CD8-positive, alpha-beta memory T cell (primary cell): ENCODE data around the gene C16orf87. TPM values are rescaled to one million over a fixed set of nuclear protein-coding genes. Genes with fewer than 3 reads are reported as not detected.

Experiments
- CTCF ChIA-PET: fragments of 350-600 bp; sonication (Branson Sonifier 250); formaldehyde crosslinking; loops from one replicate; lab custom pipeline; 2021; ENCODE audit warnings: antibody characterized with exemption; lab: Charles Lee
- POLR2A ChIA-PET: fragments of 350-600 bp; sonication (Branson Sonifier 250); formaldehyde crosslinking; loops from one replicate; lab custom pipeline; 2021; ENCODE audit warnings: antibody characterized with exemption; lab: Charles Lee
- DNase-seq, 5 donors: peaks; one replicate each; pipeline versions ENCODE4 v3.0.0 to v3.0.0-alpha.2; 2020 to 2022; ENCODE audit warnings: mixed read lengths in 1 of 5
- H3K27ac ChIP-seq: one replicate; pipeline ENCODE4 v1.7.0; 2013; ENCODE audit warnings: low read depth, mild to moderate bottlenecking, low read length, moderate library complexity
- H3K27me3 ChIP-seq: 2 replicates; pipeline ENCODE4 v1.7.0; 2013; ENCODE audit warnings: low read length, mild to moderate bottlenecking; ENCODE audit not compliant: insufficient read depth, poor library complexity, severe bottlenecking
- H3K36me3 ChIP-seq: 2 replicates; pipeline ENCODE4 v1.7.0; 2013; ENCODE audit warnings: mild to moderate bottlenecking, low read length, moderate library complexity; ENCODE audit not compliant: insufficient read depth
- H3K4me1 ChIP-seq: 2 replicates; pipeline ENCODE4 v1.7.0; 2013; ENCODE audit warnings: mild to moderate bottlenecking, low read length, moderate library complexity; ENCODE audit not compliant: insufficient read depth
- H3K4me3 ChIP-seq: 2 replicates; pipeline ENCODE4 v1.7.0; 2013; ENCODE audit warnings: mild to moderate bottlenecking, low read length
- H3K9me3 ChIP-seq: 2 replicates; pipeline ENCODE4 v1.7.0; 2013; ENCODE audit warnings: mild to moderate bottlenecking, low read length
- H3K27ac Mint-ChIP-seq, 8 donors: one replicate each; pipeline ENCODE4 v1.8.0; 2020 to 2021; ENCODE audit warnings: mixed read lengths in 8 of 8, mild to moderate bottlenecking in 6 of 8, inconsistent platforms in 3 of 8, moderate library complexity in 3 of 8
- H3K27me3 Mint-ChIP-seq, 2 donors: one replicate each; pipeline ENCODE4 v1.8.0; 2020 to 2021; ENCODE audit warnings: mixed read lengths in 2 of 2, mild to moderate bottlenecking in 1 of 2, moderate library complexity in 1 of 2
- H3K36me3 Mint-ChIP-seq, 3 donors: one replicate each; pipeline ENCODE4 v1.8.0; 2020 to 2021; ENCODE audit warnings: mixed read lengths in 3 of 3, inconsistent platforms in 1 of 3, mild to moderate bottlenecking in 1 of 3
- H3K4me1 Mint-ChIP-seq, 3 donors: one replicate each; pipeline ENCODE4 v1.8.0; 2020 to 2021; ENCODE audit warnings: mixed read lengths in 3 of 3, inconsistent platforms in 1 of 3, mild to moderate bottlenecking in 1 of 3
- H3K4me3 Mint-ChIP-seq, 7 donors: one replicate each; pipeline ENCODE4 v1.8.0; 2020 to 2021; ENCODE audit warnings: mixed read lengths in 7 of 7, mild to moderate bottlenecking in 6 of 7, moderate library complexity in 4 of 7, inconsistent platforms in 2 of 7
- H3K9me3 Mint-ChIP-seq, 5 donors: one replicate each; pipeline ENCODE4 v1.8.0; 2020 to 2022; ENCODE audit warnings: mixed read lengths in 5 of 5, mild to moderate bottlenecking in 3 of 5, moderate library complexity in 2 of 5, inconsistent platforms in 1 of 5
- polyA plus RNA-seq: library from polyadenylated mRNA; unstranded; fragments of 300-500 nt; fragmentation: Illumina TruSeq; gene quantifications from one replicate; pipeline ENCODE4 v1.2.3, GENCODE V29; 2021
- total RNA-seq, 2 experiments: library from RNA; stranded (reverse); gene quantifications; one replicate each; pipeline ENCODE4 v1.2.3, GENCODE V29; 2021

The C16orf87 gene
- total and polyA plus RNA-seq, 3 experiments from 2014 or later = 9.1 to 22.8 (median 22.6) TPM

DNA sequence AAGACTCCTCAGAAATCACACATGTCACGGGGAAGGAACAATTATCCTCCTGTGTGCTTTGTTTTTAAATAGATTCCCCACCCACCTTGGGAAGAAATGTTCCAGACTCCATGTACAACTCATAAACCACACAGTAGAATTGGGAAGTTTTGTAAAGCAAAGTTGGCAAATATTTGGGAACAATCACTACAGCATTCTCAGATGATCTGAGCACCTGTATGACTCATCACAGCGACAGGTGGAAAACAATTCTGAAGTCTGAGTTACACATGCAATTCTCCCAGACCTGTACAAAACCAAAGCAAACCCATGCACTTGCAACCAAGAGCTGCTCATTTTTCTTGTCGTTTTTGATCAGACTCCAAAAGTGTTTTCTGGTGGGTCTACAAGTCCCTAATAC lies 68.4 kb downstream of the C16orf87 start:
- no peaks in the 10 kb centered on the region for H3K27me3 ChIP-seq
- no peak overlapping the region for H3K4me3 ChIP-seq
- no peaks in the 10 kb centered on the region for H3K9me3 Mint-ChIP-seq
- DNase-seq = no peak
- no peaks in the 10 kb centered on the region for H3K36me3 ChIP-seq
- CTCF ChIA-PET = no interaction called here
- H3K4me1 ChIP-seq = no peaks in the 10 kb centered on the region
- no peaks in the 10 kb centered on the region for H3K9me3 ChIP-seq
- H3K27ac Mint-ChIP-seq = peak overlapping the region in 1 of 8 donors; percentile 7
- no peaks in the 10 kb centered on the region for H3K4me1 Mint-ChIP-seq
- peaks cover 5 to 12% of the 10 kb centered on the region in 2 donors for H3K27me3 Mint-ChIP-seq
- H3K4me3 Mint-ChIP-seq = no peak overlapping the region
- H3K36me3 Mint-ChIP-seq = no peaks in the 10 kb centered on the region
- POLR2A ChIA-PET = no interaction called here
- no peak overlapping the region for H3K27ac ChIP-seq

DNA sequence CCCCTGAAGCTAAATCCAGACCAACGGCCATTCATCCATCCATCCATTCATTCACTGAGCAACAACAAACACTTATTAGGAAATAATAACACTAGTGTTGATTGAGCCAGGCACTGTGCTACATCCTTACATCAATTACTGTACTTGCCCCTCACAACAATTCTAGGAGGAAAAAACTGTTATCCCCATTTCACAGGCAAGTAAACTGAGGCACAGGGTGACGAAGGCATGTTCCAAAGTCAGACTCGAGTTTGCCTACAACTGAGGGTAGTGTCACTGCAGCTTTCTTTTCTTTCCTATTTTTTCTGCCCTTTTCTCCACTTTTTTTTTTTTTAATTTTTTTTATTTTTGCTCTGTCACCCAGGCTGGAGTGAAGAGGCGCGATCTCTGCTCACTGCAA lies 71.7 kb downstream of the C16orf87 start:
- Mint-ChIP-seq H3K36me3 (no peaks in the 10 kb centered on the region), H3K27ac (no peak overlapping the region), H3K9me3 (no peaks in the 10 kb centered on the region), H3K4me1 (no peaks in the 10 kb centered on the region), H3K4me3 (no peak overlapping the region), H3K27me3 (peaks cover 5 to 14% of the 10 kb centered on the region in 2 donors)
- no peaks in the 10 kb centered on the region for H3K9me3 ChIP-seq
- POLR2A ChIA-PET = interaction anchor here (0.7 kb wide), 1 partner anchor 1777 kb away, joined by 6 read pairs; no protein-coding TSS in a partner anchor
- CTCF ChIA-PET = interaction anchor here (0.6 kb wide), 1 partner anchor 21 kb away, joined by 4 read pairs; no protein-coding TSS in a partner anchor
- H3K4me1 ChIP-seq = no peaks in the 10 kb centered on the region
- H3K36me3 ChIP-seq = no peaks in the 10 kb centered on the region
- H3K4me3 ChIP-seq = no peak overlapping the region
- DNase-seq = no peak
- no peaks in the 10 kb centered on the region for H3K27me3 ChIP-seq
- H3K27ac ChIP-seq = no peak overlapping the region

DNA sequence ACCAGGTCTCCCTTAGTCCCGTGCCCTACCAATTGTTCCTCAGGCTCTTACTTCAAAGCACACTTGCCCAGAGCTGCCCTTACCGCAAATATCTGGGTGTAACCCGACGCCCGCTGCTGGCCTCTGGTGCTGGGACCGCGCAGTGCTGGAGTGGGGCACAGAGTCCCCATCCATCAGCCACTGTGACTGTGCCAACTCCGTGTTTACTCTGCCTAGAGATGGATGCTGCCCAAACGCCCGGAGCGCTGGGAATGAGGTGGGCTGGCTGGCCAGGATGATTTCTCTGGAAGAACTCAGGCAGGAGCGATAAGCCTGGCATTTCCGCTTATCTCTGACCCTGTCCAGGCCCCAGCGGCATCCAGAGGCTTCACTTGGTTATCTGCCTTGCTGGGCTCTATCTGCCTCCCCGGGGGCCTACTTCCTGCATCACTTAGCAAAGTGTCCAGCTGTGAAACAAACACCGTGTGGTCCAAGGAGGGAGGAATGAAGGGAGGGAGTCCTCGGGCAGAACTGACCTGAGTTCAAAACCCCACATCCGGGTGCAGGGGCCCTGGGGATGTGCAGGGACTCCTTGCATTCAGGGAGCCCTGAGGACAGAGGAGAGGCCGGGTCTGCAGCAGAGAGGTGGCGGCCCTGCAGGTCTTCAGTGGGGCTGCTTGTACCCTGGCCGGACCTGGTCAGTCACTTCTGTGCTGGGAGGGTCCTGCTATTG lies 73.5 kb downstream of the C16orf87 start:
- Histone ChIP-seq H3K27me3 (no peaks in the 10 kb centered on the region), H3K4me1 (no peaks in the 10 kb centered on the region), H3K9me3 (no peaks in the 10 kb centered on the region), H3K4me3 (no peak overlapping the region), H3K27ac (no peak overlapping the region), H3K36me3 (no peaks in the 10 kb centered on the region)
- Mint-ChIP-seq H3K4me3 (no peak overlapping the region), H3K9me3 (no peaks in the 10 kb centered on the region), H3K4me1 (no peaks in the 10 kb centered on the region), H3K27me3 (peaks cover 5 to 10% of the 10 kb centered on the region in 2 donors), H3K27ac (no peak overlapping the region), H3K36me3 (no peaks in the 10 kb centered on the region)
- no peak for DNase-seq
- ChIA-PET CTCF (no interaction called here), POLR2A (no interaction called here)

DNA sequence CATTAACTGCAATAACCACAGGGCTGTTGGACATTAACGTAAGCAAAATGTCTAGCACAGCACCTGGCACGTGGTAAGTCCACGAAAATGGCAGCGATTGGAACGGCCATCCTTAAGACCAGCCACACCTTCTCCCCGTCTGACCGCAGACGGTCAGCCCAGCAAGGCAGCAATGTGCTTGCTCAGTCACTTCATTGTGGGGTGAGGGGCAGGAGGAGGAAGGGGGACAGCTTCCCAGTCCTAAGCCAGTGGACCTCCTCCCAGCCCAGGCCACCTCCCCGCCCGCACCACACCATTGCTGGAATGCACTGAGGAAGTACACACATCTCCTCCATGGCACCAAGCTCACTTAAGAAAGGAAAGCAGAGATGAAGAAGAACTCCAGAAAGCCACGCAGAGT lies 74.2 kb downstream of the C16orf87 start:
- peak overlapping the region in 1 of 8 donors; percentile 72 for H3K27ac Mint-ChIP-seq
- no peaks in the 10 kb centered on the region for H3K36me3 Mint-ChIP-seq
- H3K4me1 ChIP-seq = no peaks in the 10 kb centered on the region
- H3K4me1 Mint-ChIP-seq = no peaks in the 10 kb centered on the region
- H3K4me3 ChIP-seq = no peak overlapping the region
- no peaks in the 10 kb centered on the region for H3K36me3 ChIP-seq
- H3K4me3 Mint-ChIP-seq = peak overlapping the region in 1 of 7 donors; percentile 12
- H3K27me3 ChIP-seq = no peaks in the 10 kb centered on the region
- ChIA-PET CTCF (no interaction called here), POLR2A (no interaction called here)
- DNase-seq = no peak
- H3K9me3 ChIP-seq = no peaks in the 10 kb centered on the region
- H3K27ac ChIP-seq = no peak overlapping the region
- H3K27me3 Mint-ChIP-seq = peaks cover 5 to 10% of the 10 kb centered on the region in 2 donors
- H3K9me3 Mint-ChIP-seq = no peaks in the 10 kb centered on the region

DNA sequence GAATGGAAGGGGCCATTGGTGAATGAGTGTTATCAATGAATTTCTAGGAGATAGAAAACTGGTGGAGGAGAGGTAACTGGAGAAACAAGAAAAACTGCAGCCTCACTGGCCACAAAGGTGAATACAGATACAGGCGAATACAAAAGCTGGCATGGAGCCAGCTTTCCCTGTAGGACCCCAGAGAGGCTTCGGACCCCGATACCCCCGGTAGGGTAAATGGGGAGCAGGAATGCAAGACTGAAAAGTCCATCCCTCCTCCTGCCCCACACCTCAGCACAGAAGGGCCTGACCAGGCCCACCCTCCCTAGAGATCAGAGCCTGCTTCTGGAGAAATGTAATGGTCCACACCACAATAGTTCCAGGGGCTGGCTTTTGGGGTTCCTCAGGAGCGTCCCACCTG lies 78.0 kb downstream of the C16orf87 start:
- no peaks in the 10 kb centered on the region for H3K4me1 Mint-ChIP-seq
- H3K36me3 Mint-ChIP-seq = no peaks in the 10 kb centered on the region
- Histone ChIP-seq H3K4me1 (no peaks in the 10 kb centered on the region), H3K4me3 (no peak overlapping the region), H3K36me3 (no peaks in the 10 kb centered on the region), H3K27me3 (no peaks in the 10 kb centered on the region), H3K9me3 (no peaks in the 10 kb centered on the region), H3K27ac (no peak overlapping the region)
- peaks cover 0 to 3% of the 10 kb centered on the region in 2 donors for H3K27me3 Mint-ChIP-seq
- peak overlapping the region in 1 of 8 donors; percentile 8 for H3K27ac Mint-ChIP-seq
- H3K9me3 Mint-ChIP-seq = no peaks in the 10 kb centered on the region
- DNase-seq = no peak
- no peak overlapping the region for H3K4me3 Mint-ChIP-seq
- POLR2A ChIA-PET = no interaction called here
- CTCF ChIA-PET = no interaction called here

DNA sequence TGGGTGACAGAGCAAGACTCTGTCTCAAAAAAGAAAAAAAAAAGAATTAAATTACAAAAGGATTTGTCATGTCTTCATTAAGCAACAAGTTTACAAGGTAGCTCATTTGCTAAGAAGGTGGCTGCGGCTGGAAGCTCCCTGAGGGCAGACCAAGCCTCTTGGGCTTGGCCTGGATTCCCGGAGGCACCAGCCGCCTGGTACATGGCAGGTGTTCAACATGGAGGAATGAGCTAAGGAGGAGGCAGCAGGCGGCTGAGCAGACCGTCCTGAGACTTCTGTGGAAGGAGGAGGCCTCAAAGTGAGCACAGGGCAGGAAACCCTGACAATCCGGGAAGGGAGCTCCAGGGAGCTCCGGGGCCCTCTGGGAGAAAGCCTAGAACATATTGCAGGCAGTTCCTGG lies 79.6 kb downstream of the C16orf87 start:
- Mint-ChIP-seq H3K27ac (no peak overlapping the region), H3K4me3 (no peak overlapping the region), H3K9me3 (no peaks in the 10 kb centered on the region), H3K27me3 (peaks cover 0 to under 1% of the 10 kb centered on the region in 2 donors), H3K36me3 (no peaks in the 10 kb centered on the region), H3K4me1 (no peaks in the 10 kb centered on the region)
- DNase-seq = no peak
- ChIA-PET POLR2A (no interaction called here), CTCF (interaction anchor here (1.0 kb wide), 1 partner anchor 30 kb away, joined by 3 read pairs; no protein-coding TSS in a partner anchor)
- Histone ChIP-seq H3K27ac (no peak overlapping the region), H3K4me1 (no peaks in the 10 kb centered on the region), H3K9me3 (no peaks in the 10 kb centered on the region), H3K27me3 (no peaks in the 10 kb centered on the region), H3K36me3 (no peaks in the 10 kb centered on the region), H3K4me3 (no peak overlapping the region)

- POLR2A ChIA-PET = no interaction called here
- Mint-ChIP-seq H3K4me1 (no peaks in the 10 kb centered on the region), H3K27me3 (peaks cover 0 to 7% of the 10 kb centered on the region in 2 donors), H3K36me3 (no peaks in the 10 kb centered on the region), H3K27ac (no peak overlapping the region), H3K9me3 (no peaks in the 10 kb centered on the region), H3K4me3 (no peak overlapping the region)
- Histone ChIP-seq H3K27me3 (no peaks in the 10 kb centered on the region), H3K36me3 (no peaks in the 10 kb centered on the region), H3K27ac (no peak overlapping the region), H3K4me3 (no peak overlapping the region), H3K9me3 (no peaks in the 10 kb centered on the region), H3K4me1 (no peaks in the 10 kb centered on the region)
- DNase-seq = no peak
- CTCF ChIA-PET = no interaction called here
Measured at GRCh38 chr16:46748775-46749705, 81.9 kb downstream of the C16orf87 start.
